HEK293 (cell line): ENCODE data around the gene MFAP3.

Experiments
- FEZF1 ChIP-seq: fragments of 450-650 bp; formaldehyde crosslinking; IDR thresholded peaks from 2 replicates; pipeline ENCODE4 v1.5.1; 2016; ENCODE audit warnings: missing biosample characterization, missing genetic modification characterization
- GLIS1 ChIP-seq: fragments of 450-650 bp; formaldehyde crosslinking; IDR thresholded peaks from 2 replicates; pipeline ENCODE4 v1.5.1; 2016; ENCODE audit warnings: missing biosample characterization, missing genetic modification characterization
- OVOL3 ChIP-seq: fragments of 450-650 bp; formaldehyde crosslinking; IDR thresholded peaks from 2 replicates; pipeline ENCODE4 v1.5.1; 2016; ENCODE audit warnings: missing biosample characterization, missing genetic modification characterization
- SCRT2 ChIP-seq: fragments of 450-650 bp; formaldehyde crosslinking; IDR thresholded peaks from 2 replicates; pipeline ENCODE4 v1.5.1; 2016; ENCODE audit warnings: missing biosample characterization, missing genetic modification characterization
- WT1 ChIP-seq: fragments of 450-650 bp; formaldehyde crosslinking; IDR thresholded peaks from 2 replicates; pipeline ENCODE4 v1.5.1; 2016; ENCODE audit warnings: missing biosample characterization, missing genetic modification characterization
- ZBTB8A ChIP-seq: fragments of 450-650 bp; formaldehyde crosslinking; IDR thresholded peaks from 2 replicates; pipeline ENCODE4 v1.5.1; 2016; ENCODE audit warnings: missing biosample characterization, missing genetic modification characterization
- ZFHX2 ChIP-seq: fragments of 450-650 bp; formaldehyde crosslinking; conservative IDR thresholded peaks from 2 replicates; pipeline ENCODE4 v1.5.1; 2016; ENCODE audit warnings: missing biosample characterization, missing genetic modification characterization
- ZNF140 ChIP-seq: fragments of 450-650 bp; formaldehyde crosslinking; IDR thresholded peaks from 2 replicates; pipeline ENCODE4 v1.5.1; 2016; ENCODE audit warnings: missing biosample characterization, missing genetic modification characterization
- ZNF16 ChIP-seq: fragments of 450-650 bp; formaldehyde crosslinking; IDR thresholded peaks from 2 replicates; pipeline ENCODE4 v1.5.1; 2016; ENCODE audit warnings: low read depth, missing biosample characterization, missing genetic modification characterization
- ZNF169 ChIP-seq: fragments of 450-650 bp; formaldehyde crosslinking; IDR thresholded peaks from 2 replicates; pipeline ENCODE4 v1.5.1; 2016; ENCODE audit warnings: missing biosample characterization, missing genetic modification characterization
- ZNF184 ChIP-seq: fragments of 450-650 bp; IDR thresholded peaks from 2 replicates; pipeline ENCODE4 v1.5.1; 2018; ENCODE audit warnings: missing biosample characterization, mild to moderate bottlenecking, missing genetic modification characterization
- ZNF239 ChIP-seq: fragments of 450-650 bp; formaldehyde crosslinking; IDR thresholded peaks from 2 replicates; pipeline ENCODE4 v1.5.1; 2016; ENCODE audit warnings: missing biosample characterization, missing genetic modification characterization
- ZNF335 ChIP-seq: fragments of 450-650 bp; formaldehyde crosslinking; conservative IDR thresholded peaks from 2 replicates; pipeline ENCODE4 v1.5.1; 2016; ENCODE audit warnings: missing biosample characterization, missing genetic modification characterization
- ZNF433 ChIP-seq: fragments of 450-650 bp; formaldehyde crosslinking; IDR thresholded peaks from 2 replicates; pipeline ENCODE4 v1.5.1; 2016; ENCODE audit warnings: missing biosample characterization, missing genetic modification characterization, low read depth
- ZNF501 ChIP-seq: fragments of 450-650 bp; formaldehyde crosslinking; IDR thresholded peaks from 2 replicates; pipeline ENCODE4 v1.5.1; 2016; ENCODE audit warnings: missing biosample characterization, missing genetic modification characterization
- ZNF510 ChIP-seq: fragments of 450-650 bp; formaldehyde crosslinking; IDR thresholded peaks from 2 replicates; pipeline ENCODE4 v1.5.1; 2018; ENCODE audit warnings: mild to moderate bottlenecking, missing genetic modification characterization, missing biosample characterization; ENCODE audit not compliant: insufficient replicate concordance
- ZNF560 ChIP-seq: fragments of 450-650 bp; formaldehyde crosslinking; IDR thresholded peaks from 2 replicates; pipeline ENCODE4 v1.5.1; 2017; ENCODE audit warnings: missing biosample characterization, missing genetic modification characterization, borderline replicate concordance
- ZNF600 ChIP-seq: fragments of 450-650 bp; formaldehyde crosslinking; IDR thresholded peaks from 2 replicates; pipeline ENCODE4 v1.5.1; 2016; ENCODE audit warnings: missing biosample characterization, missing genetic modification characterization
- ZNF626 ChIP-seq: fragments of 450-650 bp; sonication (Bioruptor Pico); formaldehyde crosslinking; IDR thresholded peaks from 2 replicates; pipeline ENCODE4 v1.5.1; 2018; ENCODE audit warnings: missing biosample characterization, missing genetic modification characterization, inconsistent platforms
- ZNF645 ChIP-seq: fragments of 450-650 bp; formaldehyde crosslinking; IDR thresholded peaks from 2 replicates; pipeline ENCODE4; 2016; ENCODE audit warnings: missing biosample characterization, missing genetic modification characterization
- ZNF701 ChIP-seq: fragments of 450-650 bp; formaldehyde crosslinking; IDR thresholded peaks from 2 replicates; pipeline ENCODE4 v1.5.1; 2016; ENCODE audit warnings: missing biosample characterization, missing genetic modification characterization
- ZNF707 ChIP-seq: fragments of 450-650 bp; formaldehyde crosslinking; IDR thresholded peaks from 2 replicates; pipeline ENCODE4 v1.5.1; 2016; ENCODE audit warnings: missing biosample characterization, missing genetic modification characterization
- ZNF785 ChIP-seq: fragments of 450-650 bp; formaldehyde crosslinking; IDR thresholded peaks from 2 replicates; pipeline ENCODE4 v1.5.1; 2016; ENCODE audit warnings: missing biosample characterization, missing genetic modification characterization
- ZSCAN16 ChIP-seq: fragments of 450-650 bp; formaldehyde crosslinking; IDR thresholded peaks from 2 replicates; pipeline ENCODE4 v1.5.1; 2016; ENCODE audit warnings: missing biosample characterization, missing genetic modification characterization
- TF ChIP-seq, protein P1 (sequence below): fragments of 450-650 bp; IDR thresholded peaks from 2 replicates; pipeline ENCODE4 v1.5.1; 2018; ENCODE audit warnings: missing biosample characterization, mild to moderate bottlenecking, missing genetic modification characterization
- TF ChIP-seq, protein P2 (sequence below): fragments of 450-650 bp; formaldehyde crosslinking; IDR thresholded peaks from 2 replicates; pipeline ENCODE4 v1.5.1; 2017; ENCODE audit warnings: missing biosample characterization, missing genetic modification characterization
- TF ChIP-seq, protein P3 (sequence below): fragments of 450-650 bp; formaldehyde crosslinking; IDR thresholded peaks from 2 replicates; pipeline ENCODE4 v1.5.1; 2016; ENCODE audit warnings: missing biosample characterization, missing genetic modification characterization
- TF ChIP-seq, protein P4 (sequence below): fragments of 450-650 bp; formaldehyde crosslinking; IDR thresholded peaks from 2 replicates; pipeline ENCODE4 v1.5.1; 2017; ENCODE audit warnings: missing biosample characterization, missing genetic modification characterization
- TF ChIP-seq, protein P5 (sequence below): fragments of 450-650 bp; formaldehyde crosslinking; IDR thresholded peaks from 2 replicates; pipeline ENCODE4 v1.5.1; 2016; ENCODE audit warnings: missing biosample characterization, missing genetic modification characterization

The MFAP3 gene

DNA sequence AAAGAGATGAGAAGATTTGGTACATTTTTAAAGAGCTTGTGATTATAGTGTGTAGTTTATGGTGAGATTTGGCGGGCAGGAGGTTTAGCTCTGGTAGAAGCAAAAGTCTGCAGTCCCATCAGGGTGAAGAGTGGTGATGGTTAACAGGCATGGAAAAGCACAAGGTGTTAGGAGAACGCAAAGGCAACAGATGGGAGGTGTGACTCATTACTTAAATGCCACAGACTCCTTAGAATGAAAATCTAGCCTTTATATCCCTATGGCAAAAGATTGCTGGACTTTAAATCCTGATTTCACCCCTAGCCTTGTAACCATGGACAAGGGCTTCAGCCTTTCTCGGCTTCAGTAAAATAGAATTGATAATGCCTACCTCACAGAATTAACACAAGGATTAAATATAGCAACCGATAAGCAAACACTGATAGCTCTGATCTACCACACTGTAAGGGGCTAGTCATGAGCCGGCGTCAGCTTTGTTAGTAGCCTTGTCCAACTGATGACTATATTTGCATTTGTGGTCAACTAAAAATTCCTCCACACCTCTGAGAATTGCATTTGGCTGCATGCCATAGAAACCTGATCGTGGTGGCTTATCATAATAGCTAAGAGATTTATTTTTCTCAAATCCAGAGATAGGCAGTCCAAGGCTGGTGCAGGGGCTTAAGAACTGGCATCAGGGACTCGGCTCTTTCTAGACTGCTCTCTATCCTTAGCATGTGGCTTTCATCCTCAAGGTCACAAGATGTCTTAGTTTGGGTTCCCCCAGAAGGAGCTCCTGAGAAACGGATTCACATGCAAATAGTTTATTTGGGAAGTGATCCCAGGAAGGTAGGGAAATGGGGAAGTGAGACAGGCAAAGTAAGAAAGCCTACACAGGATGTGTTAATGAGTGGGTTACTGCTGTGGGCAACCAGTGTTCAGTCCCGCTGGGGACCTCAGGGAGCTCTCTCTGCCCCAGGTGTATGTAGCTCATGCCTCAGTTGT, 19.6 kb downstream of the MFAP3 start (continued):
- TF ChIP-seq, protein P1, sequence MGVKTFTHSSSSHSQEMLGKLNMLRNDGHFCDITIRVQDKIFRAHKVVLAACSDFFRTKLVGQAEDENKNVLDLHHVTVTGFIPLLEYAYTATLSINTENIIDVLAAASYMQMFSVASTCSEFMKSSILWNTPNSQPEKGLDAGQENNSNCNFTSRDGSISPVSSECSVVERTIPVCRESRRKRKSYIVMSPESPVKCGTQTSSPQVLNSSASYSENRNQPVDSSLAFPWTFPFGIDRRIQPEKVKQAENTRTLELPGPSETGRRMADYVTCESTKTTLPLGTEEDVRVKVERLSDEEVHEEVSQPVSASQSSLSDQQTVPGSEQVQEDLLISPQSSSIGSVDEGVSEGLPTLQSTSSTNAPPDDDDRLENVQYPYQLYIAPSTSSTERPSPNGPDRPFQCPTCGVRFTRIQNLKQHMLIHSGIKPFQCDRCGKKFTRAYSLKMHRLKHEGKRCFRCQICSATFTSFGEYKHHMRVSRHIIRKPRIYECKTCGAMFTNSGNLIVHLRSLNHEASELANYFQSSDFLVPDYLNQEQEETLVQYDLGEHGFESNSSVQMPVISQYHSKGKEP (tag by site-specific recombination), result peak; percentile 78
- no peak for TF ChIP-seq ZNF335
- no peak for TF ChIP-seq ZNF600
- no peak for TF ChIP-seq ZNF626
- TF ChIP-seq ZFHX2 (tag by site-specific recombination), result no peak
- TF ChIP-seq, protein P2, sequence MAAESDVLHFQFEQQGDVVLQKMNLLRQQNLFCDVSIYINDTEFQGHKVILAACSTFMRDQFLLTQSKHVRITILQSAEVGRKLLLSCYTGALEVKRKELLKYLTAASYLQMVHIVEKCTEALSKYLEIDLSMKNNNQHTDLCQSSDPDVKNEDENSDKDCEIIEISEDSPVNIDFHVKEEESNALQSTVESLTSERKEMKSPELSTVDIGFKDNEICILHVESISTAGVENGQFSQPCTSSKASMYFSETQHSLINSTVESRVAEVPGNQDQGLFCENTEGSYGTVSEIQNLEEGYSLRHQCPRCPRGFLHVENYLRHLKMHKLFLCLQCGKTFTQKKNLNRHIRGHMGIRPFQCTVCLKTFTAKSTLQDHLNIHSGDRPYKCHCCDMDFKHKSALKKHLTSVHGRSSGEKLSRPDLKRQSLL (tag by site-specific recombination), result no peak
- TF ChIP-seq ZBTB8A, result no peak
- TF ChIP-seq ZNF701, result no peak
- no peak for TF ChIP-seq ZNF785 (tag by site-specific recombination)
- no peak for TF ChIP-seq ZNF169 (tag by site-specific recombination)
- TF ChIP-seq SCRT2 (tag by site-specific recombination), result peak; percentile 95
- no peak for TF ChIP-seq GLIS1 (tag by site-specific recombination)
- TF ChIP-seq, protein P3, sequence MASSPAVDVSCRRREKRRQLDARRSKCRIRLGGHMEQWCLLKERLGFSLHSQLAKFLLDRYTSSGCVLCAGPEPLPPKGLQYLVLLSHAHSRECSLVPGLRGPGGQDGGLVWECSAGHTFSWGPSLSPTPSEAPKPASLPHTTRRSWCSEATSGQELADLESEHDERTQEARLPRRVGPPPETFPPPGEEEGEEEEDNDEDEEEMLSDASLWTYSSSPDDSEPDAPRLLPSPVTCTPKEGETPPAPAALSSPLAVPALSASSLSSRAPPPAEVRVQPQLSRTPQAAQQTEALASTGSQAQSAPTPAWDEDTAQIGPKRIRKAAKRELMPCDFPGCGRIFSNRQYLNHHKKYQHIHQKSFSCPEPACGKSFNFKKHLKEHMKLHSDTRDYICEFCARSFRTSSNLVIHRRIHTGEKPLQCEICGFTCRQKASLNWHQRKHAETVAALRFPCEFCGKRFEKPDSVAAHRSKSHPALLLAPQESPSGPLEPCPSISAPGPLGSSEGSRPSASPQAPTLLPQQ, result peak; percentile 57
- no peak; the same call in 1 of the 2 replicates for TF ChIP-seq ZNF501 (tag by site-specific recombination)
- TF ChIP-seq, protein P4, sequence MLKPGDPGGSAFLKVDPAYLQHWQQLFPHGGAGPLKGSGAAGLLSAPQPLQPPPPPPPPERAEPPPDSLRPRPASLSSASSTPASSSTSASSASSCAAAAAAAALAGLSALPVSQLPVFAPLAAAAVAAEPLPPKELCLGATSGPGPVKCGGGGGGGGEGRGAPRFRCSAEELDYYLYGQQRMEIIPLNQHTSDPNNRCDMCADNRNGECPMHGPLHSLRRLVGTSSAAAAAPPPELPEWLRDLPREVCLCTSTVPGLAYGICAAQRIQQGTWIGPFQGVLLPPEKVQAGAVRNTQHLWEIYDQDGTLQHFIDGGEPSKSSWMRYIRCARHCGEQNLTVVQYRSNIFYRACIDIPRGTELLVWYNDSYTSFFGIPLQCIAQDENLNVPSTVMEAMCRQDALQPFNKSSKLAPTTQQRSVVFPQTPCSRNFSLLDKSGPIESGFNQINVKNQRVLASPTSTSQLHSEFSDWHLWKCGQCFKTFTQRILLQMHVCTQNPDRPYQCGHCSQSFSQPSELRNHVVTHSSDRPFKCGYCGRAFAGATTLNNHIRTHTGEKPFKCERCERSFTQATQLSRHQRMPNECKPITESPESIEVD (tag by site-specific recombination), result peak; percentile 74; the same call in 1 of the 2 replicates
- peak; percentile 96 for TF ChIP-seq FEZF1 (tag by site-specific recombination)
- TF ChIP-seq, protein P5, sequence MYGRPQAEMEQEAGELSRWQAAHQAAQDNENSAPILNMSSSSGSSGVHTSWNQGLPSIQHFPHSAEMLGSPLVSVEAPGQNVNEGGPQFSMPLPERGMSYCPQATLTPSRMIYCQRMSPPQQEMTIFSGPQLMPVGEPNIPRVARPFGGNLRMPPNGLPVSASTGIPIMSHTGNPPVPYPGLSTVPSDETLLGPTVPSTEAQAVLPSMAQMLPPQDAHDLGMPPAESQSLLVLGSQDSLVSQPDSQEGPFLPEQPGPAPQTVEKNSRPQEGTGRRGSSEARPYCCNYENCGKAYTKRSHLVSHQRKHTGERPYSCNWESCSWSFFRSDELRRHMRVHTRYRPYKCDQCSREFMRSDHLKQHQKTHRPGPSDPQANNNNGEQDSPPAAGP (tag by site-specific recombination), result no peak
- TF ChIP-seq ZNF510, result no peak
- peak; percentile 79; the same call in 1 of the 2 replicates for TF ChIP-seq ZNF184
- no peak for TF ChIP-seq ZNF433 (tag by site-specific recombination)
- no peak for TF ChIP-seq ZNF645 (tag by site-specific recombination)
- TF ChIP-seq ZNF16 (tag by site-specific recombination), result no peak
- TF ChIP-seq ZNF140 (tag by site-specific recombination), result no peak
- TF ChIP-seq WT1 (tag by site-specific recombination), result peak; percentile 44; the same call in 1 of the 2 replicates
- no peak for TF ChIP-seq ZNF239 (tag by site-specific recombination)
- TF ChIP-seq ZNF560 (tag by site-specific recombination), result no peak
- no peak for TF ChIP-seq ZSCAN16
- no peak for TF ChIP-seq ZNF707 (tag by site-specific recombination)
- no peak for TF ChIP-seq OVOL3
